ENCODE data around the gene LHX5.

DNA sequence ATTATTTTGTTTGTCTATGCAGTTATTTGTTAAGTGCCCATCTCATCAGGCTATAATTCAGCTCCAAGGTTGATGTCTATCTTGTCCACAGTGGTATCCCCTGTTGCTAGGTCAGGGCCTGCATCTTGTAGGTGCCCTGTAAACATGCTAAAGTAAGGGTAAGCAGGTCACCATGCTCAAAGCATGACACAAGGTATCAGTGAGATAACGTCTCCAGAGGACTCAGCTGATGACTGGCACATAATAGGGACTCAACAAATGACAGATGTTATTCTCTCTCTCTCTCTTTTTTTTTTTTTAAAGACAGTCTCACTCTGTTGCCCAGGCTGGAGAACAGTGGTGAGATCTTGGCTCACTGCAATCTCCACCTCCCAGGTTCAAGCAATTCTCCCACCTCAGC lies 47.2 kb downstream of the LHX5 start:
- TF ChIP-seq, protein P1, sequence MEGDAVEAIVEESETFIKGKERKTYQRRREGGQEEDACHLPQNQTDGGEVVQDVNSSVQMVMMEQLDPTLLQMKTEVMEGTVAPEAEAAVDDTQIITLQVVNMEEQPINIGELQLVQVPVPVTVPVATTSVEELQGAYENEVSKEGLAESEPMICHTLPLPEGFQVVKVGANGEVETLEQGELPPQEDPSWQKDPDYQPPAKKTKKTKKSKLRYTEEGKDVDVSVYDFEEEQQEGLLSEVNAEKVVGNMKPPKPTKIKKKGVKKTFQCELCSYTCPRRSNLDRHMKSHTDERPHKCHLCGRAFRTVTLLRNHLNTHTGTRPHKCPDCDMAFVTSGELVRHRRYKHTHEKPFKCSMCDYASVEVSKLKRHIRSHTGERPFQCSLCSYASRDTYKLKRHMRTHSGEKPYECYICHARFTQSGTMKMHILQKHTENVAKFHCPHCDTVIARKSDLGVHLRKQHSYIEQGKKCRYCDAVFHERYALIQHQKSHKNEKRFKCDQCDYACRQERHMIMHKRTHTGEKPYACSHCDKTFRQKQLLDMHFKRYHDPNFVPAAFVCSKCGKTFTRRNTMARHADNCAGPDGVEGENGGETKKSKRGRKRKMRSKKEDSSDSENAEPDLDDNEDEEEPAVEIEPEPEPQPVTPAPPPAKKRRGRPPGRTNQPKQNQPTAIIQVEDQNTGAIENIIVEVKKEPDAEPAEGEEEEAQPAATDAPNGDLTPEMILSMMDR (IDR thresholded peaks at IDR 0.05; ENCODE audit: insufficient read depth, low read depth, low read length), result no peak
- TF ChIP-seq EZH2 (IDR thresholded peaks at IDR 0.05; ENCODE audit: insufficient read depth, low read length), result no peak

All from astrocyte (in vitro differentiated cells and primary cell).